K562 (cell line): ENCODE data around the gene CPA4. TPM values are rescaled to one million over a fixed set of nuclear protein-coding genes. Genes with fewer than 3 reads are reported as not detected.

Experiments used
- STAT6 ChIP-seq: sonication (generic); formaldehyde crosslinking; IDR thresholded peaks from 2 replicates; pipeline ENCODE4 v1.8.1; 2023; ENCODE audit warnings: mild to moderate bottlenecking, missing genetic modification reagents
- TEAD4 ChIP-seq, 2 experiments: sonication (generic) in 1 of 2; formaldehyde crosslinking in 1 of 2; IDR thresholded peaks; 2 replicates each; pipeline versions ENCODE4 v1.6.1 to v1.8.0; 2012 to 2022; ENCODE audit warnings: borderline replicate concordance in 1 of 2, inconsistent platforms in 1 of 2, low read length in 1 of 2, mild to moderate bottlenecking in 1 of 2, missing genetic modification reagents in 1 of 2
- ZNF518B ChIP-seq: fragments of 250-450 bp; sonication (Bioruptor Pico); IDR thresholded peaks from 2 replicates; pipeline ENCODE4 v1.5.0; 2021; ENCODE audit warnings: mild to moderate bottlenecking, moderate library complexity
- polyA plus RNA-seq, 8 experiments: library from polyadenylated mRNA; depleted of rRNA in 4 of 8; stranded (reverse) in 5 of 8; unstranded in 3 of 8; fragments of >200 nt; fragmentation: Nextera tagmentation in 2 of 8; fragmentation: Illumina TruSeq in 1 of 8; extraction: Ambion mirVana in 2 of 8; extraction: Trizol in 1 of 8; gene quantifications; 2 replicates each; pipeline versions ENCODE4 v1.2.1 to v1.2.3, GENCODE V29; 2011 to 2014; ENCODE audit warnings: inconsistent platforms in 1 of 8, missing spikeins in 1 of 8
- total RNA-seq, 7 experiments: library from RNA; depleted of rRNA in 6 of 7; stranded (reverse); fragments of >200 nt in 6 of 7; fragmentation: Illumina TruSeq in 2 of 7; extraction: Trizol in 2 of 7; gene quantifications; 2 replicates each; pipeline versions ENCODE4 v1.2.1 to v1.2.3, GENCODE V29; 2011 to 2021; ENCODE audit warnings: low replicate concordance in 1 of 7

Gene CPA4
- total and polyA plus RNA-seq, 9 of the 15 experiments (the other 6 are each of a cell fraction or from before 2014, with no cell fraction given), result not detected

GRCh38 chr7:130332259-130333053 lies 39.5 kb downstream of the CPA4 start (continued):
- no peak for TF ChIP-seq ZNF518B (CRISPR knock-in tag)
- no peak for TF ChIP-seq TEAD4 (IDR thresholded peaks at IDR 0.05; ENCODE audit: low read length)
- TF ChIP-seq TEAD4 (CRISPR knock-in tag; IDR thresholded peaks at IDR 0.05; ENCODE audit: borderline replicate concordance), result no peak
- TF ChIP-seq STAT6 (CRISPR knock-in tag), result no peak
